ENCODE results near the gene MARCHF7.

Gene MARCHF7

GRCh38 chr2:159694500-159695040 lies 17.7 kb upstream of the MARCHF7 start:
- TF ChIP-seq CTCF (IDR thresholded peaks at IDR 0.05; ENCODE audit: low read depth, low read length, missing control alignments), result no peak
- DNase-seq (ENCODE audit: extremely low read depth, low read depth), result no peak
- no peak overlapping the region for H3K4me3 ChIP-seq (replicated peaks; ENCODE audit: low read depth, low read length)

GRCh38 chr2:159695795-159696448 lies 16.4 kb upstream of the MARCHF7 start:
- DNase-seq (ENCODE audit: extremely low read depth, low read depth), result no peak
- no peak for TF ChIP-seq CTCF (IDR thresholded peaks at IDR 0.05; ENCODE audit: low read depth, low read length, missing control alignments)
- H3K4me3 ChIP-seq (replicated peaks; ENCODE audit: low read depth, low read length), result no peak overlapping the region

DNA sequence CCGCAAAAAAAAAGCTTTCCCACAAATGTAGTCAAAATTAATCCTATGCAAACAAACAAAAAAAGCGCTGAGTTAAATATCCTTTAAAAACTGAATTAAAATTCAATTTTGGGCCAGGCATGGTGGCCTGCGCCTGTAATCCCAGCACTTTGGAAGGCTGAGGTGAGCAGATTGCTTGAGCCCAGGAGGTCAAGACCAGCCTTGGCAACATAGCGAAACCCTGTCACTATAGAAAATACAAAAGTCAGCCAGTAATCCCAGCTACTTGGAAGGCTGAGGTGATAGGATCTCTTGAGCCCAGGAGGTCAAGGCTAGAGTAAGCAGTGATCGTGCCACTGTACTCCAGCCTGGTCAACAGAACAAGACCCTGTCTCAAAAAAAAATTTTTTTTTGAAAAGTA lies 8.8 kb upstream of the MARCHF7 start:
- TF ChIP-seq CTCF (IDR thresholded peaks at IDR 0.05; ENCODE audit: low read depth, low read length, missing control alignments), result no peak
- no peak for DNase-seq (ENCODE audit: extremely low read depth, low read depth)
- no peak overlapping the region for H3K4me3 ChIP-seq (replicated peaks; ENCODE audit: low read depth, low read length)

- no peak overlapping the region for H3K4me3 ChIP-seq (replicated peaks; ENCODE audit: low read depth, low read length)
- DNase-seq (ENCODE audit: extremely low read depth, low read depth), result no peak
- TF ChIP-seq CTCF (IDR thresholded peaks at IDR 0.05; ENCODE audit: low read depth, low read length, missing control alignments), result no peak
Measured at GRCh38 chr2:159706385-159706980, 5.8 kb upstream of the MARCHF7 start.

- no peak overlapping the region for H3K4me3 ChIP-seq (replicated peaks; ENCODE audit: low read depth, low read length)
- no peak for TF ChIP-seq CTCF (IDR thresholded peaks at IDR 0.05; ENCODE audit: low read depth, low read length, missing control alignments)
- DNase-seq (ENCODE audit: extremely low read depth, low read depth), result no peak
Measured at GRCh38 chr2:159708066-159708760, 4.1 kb upstream of the MARCHF7 start.

DNA sequence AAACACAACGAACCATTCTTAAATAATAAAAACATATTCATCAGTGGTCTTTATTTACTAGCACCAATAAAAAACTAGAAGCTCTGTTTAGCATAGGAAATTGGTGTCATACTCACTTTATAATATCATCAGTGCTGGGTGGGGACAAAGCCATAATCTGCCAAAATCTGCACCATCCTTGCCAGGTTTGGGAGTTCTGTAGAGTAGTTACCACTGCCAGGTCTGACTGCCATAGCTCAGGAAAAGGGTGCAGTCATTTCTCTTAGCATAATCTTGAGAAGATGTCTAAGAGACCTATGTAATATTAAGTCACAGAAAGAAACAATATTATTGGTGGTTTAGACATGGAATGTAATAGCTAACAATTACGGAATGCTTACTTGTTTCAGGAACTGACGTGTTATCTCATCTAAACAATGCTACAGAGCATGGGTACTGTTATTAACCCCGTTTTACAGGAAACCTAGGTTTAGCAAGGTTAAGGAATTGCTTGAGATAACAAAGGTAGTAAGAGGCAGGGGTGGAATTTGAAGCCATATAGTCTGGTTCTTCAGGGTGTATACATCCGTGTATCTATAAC lies 1.6 kb upstream of the MARCHF7 start:
- no peak overlapping the region; the same call in 1 of the 2 replicates for H3K4me3 ChIP-seq (replicated peaks; ENCODE audit: low read depth, low read length)
- no peak for TF ChIP-seq CTCF (IDR thresholded peaks at IDR 0.05; ENCODE audit: low read depth, low read length, missing control alignments)
- no peak for DNase-seq (ENCODE audit: extremely low read depth, low read depth)
